ENCODE data around the gene EXOC3L2. TPM values are rescaled to one million over a fixed set of nuclear protein-coding genes. Genes with fewer than 3 reads are reported as not detected.
A peak's percentile ranks its signal among the peaks of the same experiment; 100 is the strongest.

The EXOC3L2 gene
- total RNA-seq, 1 donor = under 0.01 TPM

- peak; percentile 58 for DNase-seq (ENCODE audit: low read depth)
- TF ChIP-seq, protein P1, sequence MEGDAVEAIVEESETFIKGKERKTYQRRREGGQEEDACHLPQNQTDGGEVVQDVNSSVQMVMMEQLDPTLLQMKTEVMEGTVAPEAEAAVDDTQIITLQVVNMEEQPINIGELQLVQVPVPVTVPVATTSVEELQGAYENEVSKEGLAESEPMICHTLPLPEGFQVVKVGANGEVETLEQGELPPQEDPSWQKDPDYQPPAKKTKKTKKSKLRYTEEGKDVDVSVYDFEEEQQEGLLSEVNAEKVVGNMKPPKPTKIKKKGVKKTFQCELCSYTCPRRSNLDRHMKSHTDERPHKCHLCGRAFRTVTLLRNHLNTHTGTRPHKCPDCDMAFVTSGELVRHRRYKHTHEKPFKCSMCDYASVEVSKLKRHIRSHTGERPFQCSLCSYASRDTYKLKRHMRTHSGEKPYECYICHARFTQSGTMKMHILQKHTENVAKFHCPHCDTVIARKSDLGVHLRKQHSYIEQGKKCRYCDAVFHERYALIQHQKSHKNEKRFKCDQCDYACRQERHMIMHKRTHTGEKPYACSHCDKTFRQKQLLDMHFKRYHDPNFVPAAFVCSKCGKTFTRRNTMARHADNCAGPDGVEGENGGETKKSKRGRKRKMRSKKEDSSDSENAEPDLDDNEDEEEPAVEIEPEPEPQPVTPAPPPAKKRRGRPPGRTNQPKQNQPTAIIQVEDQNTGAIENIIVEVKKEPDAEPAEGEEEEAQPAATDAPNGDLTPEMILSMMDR (IDR thresholded peaks at IDR 0.05; ENCODE audit: insufficient read depth, low read length) = no peak
- no peak overlapping the region for H3K4me3 ChIP-seq (ENCODE audit: low read depth, low read length)
Measured at GRCh38 chr19:45216667-45217066, 28.5 kb downstream of the EXOC3L2 start.

GRCh38 chr19:45215391-45216191, 29.6 kb downstream of the EXOC3L2 start:
- TF ChIP-seq, protein P1 (IDR thresholded peaks at IDR 0.05; ENCODE audit: insufficient read depth, low read length) = no peak
- no peak overlapping the region for H3K4me3 ChIP-seq (ENCODE audit: low read depth, low read length)
- DNase-seq (ENCODE audit: low read depth) = no peak

GRCh38 chr19:45213031-45213430, 32.2 kb downstream of the EXOC3L2 start:
- TF ChIP-seq, protein P1 (IDR thresholded peaks at IDR 0.05; ENCODE audit: insufficient read depth, low read length) = no peak
- no peak overlapping the region for H3K4me3 ChIP-seq (ENCODE audit: low read depth, low read length)
- DNase-seq (ENCODE audit: low read depth) = no peak

- peak; percentile 46 for DNase-seq (ENCODE audit: low read depth)
- no peak overlapping the region for H3K4me3 ChIP-seq (ENCODE audit: low read depth, low read length)
- TF ChIP-seq, protein P1 (IDR thresholded peaks at IDR 0.05; ENCODE audit: insufficient read depth, low read length) = no peak
Measured at GRCh38 chr19:45211751-45212381, 33.3 kb downstream of the EXOC3L2 start.

GRCh38 chr19:45206328-45206727, 38.9 kb downstream of the EXOC3L2 start:
- H3K4me3 ChIP-seq (ENCODE audit: low read depth, low read length) = no peak overlapping the region
- no peak for DNase-seq (ENCODE audit: low read depth)
- TF ChIP-seq, protein P1 (IDR thresholded peaks at IDR 0.05; ENCODE audit: insufficient read depth, low read length) = no peak

DNA sequence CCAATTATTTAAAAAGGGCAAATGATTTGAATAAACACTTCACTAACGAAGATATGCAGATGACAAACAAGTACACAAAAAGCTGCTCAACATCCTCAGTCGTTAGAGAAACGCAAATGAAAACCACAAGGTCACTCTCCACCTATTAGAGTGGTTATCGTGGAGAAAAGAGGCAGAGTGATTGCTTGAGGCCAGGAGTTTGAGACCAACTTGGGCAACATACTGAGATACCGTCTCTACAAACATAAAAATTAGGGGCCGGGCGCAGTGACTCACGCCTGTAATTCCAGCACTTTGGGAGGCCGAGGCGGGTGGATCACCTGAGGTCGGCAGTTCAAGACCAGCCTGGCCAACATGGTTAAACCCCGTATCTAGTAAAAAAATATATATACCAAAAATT, 39.4 kb downstream of the EXOC3L2 start:
- TF ChIP-seq, protein P1 (IDR thresholded peaks at IDR 0.05; ENCODE audit: insufficient read depth, low read length) = no peak
- no peak for DNase-seq (ENCODE audit: low read depth)

More for the DNA sequence above, 39.4 kb downstream of the EXOC3L2 start:
- H3K4me3 ChIP-seq (ENCODE audit: low read depth, low read length) = no peak overlapping the region
